22Rv1 (cell line): ENCODE data around the gene KDM3B.

Experiments
- CTCF ChIP-seq: fragments of 450-650 bp; IDR thresholded peaks from 2 replicates; pipeline ENCODE4 v1.5.1; 2017; ENCODE audit warnings: mild to moderate bottlenecking
- ZFX ChIP-seq: fragments of 450-650 bp; IDR thresholded peaks from 2 replicates; pipeline ENCODE4 v1.6.1; 2017; ENCODE audit warnings: antibody characterized with exemption, borderline replicate concordance

DNA sequence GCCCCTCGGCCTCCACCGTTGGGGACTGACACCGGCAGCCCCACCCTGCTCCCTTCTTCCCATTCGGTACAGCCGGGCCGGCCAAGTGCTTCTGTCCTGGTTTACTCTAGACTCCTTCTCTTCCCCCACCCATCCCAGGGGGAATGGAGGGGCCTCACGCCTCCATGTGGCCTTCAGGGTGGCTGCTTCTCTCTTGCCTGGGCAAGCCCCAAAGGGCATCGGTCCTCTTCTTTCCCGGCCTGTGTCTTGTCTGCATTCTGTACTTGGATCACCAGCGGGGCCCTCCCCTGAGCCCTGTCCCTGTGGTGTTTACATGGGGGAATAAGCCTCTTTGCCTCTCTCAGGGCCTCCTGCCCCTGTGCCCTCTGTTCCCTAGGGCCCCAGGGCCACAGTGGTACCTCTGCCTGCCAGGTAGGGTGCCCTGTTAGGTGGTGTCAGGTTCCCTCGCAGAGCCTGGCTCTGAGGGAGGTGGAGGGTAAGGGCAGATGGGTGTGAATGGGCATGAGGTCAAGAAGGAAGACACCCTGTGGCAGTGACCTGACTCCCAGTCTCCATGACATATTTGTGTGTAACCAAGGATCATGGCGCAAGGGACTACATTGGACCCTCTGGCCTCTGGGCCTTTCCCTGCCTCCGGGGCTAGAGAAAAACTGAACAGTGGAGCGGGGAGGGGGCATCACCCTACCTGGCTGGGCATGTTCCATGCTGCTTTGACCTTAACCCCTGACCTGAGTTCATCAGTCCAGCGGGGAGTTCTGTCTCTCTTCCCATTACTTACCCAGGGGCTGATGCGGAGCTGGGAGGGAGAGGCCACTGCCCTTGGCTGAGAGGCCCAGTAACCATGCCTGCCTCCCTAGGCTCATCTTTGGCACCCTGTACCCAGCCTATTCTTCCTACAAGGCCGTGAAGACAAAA lies 87.9 kb downstream of the KDM3B start:
- TF ChIP-seq CTCF (no peak), ZFX (no peak)
